Dendritic cell treated with granulocyte-macrophage colony-stimulating factor and Interleukin-4, amounts not matched to agents 40 ng/mL and 50 ng/mL, for 4 days (primary cell): Measurements from ENCODE around the gene MT1F.

Experiments
- H3K27ac Mint-ChIP-seq: one replicate; pipeline ENCODE4 v1.8.0; 2022; ENCODE audit warnings: mild to moderate bottlenecking, mixed read lengths
- H3K27me3 Mint-ChIP-seq: one replicate; pipeline ENCODE4 v1.8.0; 2022; ENCODE audit warnings: mild to moderate bottlenecking, mixed read lengths
- H3K36me3 Mint-ChIP-seq: one replicate; pipeline ENCODE4 v1.8.0; 2022; ENCODE audit warnings: low read depth, mixed read lengths
- H3K4me1 Mint-ChIP-seq: one replicate; pipeline ENCODE4 v1.8.0; 2022; ENCODE audit warnings: low read depth, mixed read lengths
- H3K4me3 Mint-ChIP-seq: one replicate; pipeline ENCODE4 v1.8.0; 2022; ENCODE audit warnings: mild to moderate bottlenecking, moderate library complexity, mixed read lengths
- H3K9me3 Mint-ChIP-seq: one replicate; pipeline ENCODE4 v1.8.0; 2022; ENCODE audit warnings: mixed read lengths
- intact Hi-C: fragments of 100-400 bp; cut with micrococcal nuclease; formaldehyde crosslinking; loops from one replicate; pipeline ENCODE4 v1.15.0; 2022

The MT1F gene

GRCh38 chr16:56697456-56698155 lies 39.8 kb downstream of the MT1F start:
- H3K9me3 Mint-ChIP-seq, result no peaks in the 10 kb centered on the region
- no peak overlapping the region for H3K27ac Mint-ChIP-seq
- H3K36me3 Mint-ChIP-seq, result no peaks in the 10 kb centered on the region
- no peak overlapping the region for H3K4me3 Mint-ChIP-seq
- intact Hi-C loops, result no loop called here
- no peaks in the 10 kb centered on the region for H3K4me1 Mint-ChIP-seq
- peaks cover 5% of the 10 kb centered on the region for H3K27me3 Mint-ChIP-seq

GRCh38 chr16:56700195-56700594 lies 42.4 kb downstream of the MT1F start:
- intact Hi-C loops, result loop anchor here (5.0 kb wide), 1 partner anchor 188 kb away; no protein-coding TSS in a partner anchor
- no peak overlapping the region for H3K4me3 Mint-ChIP-seq
- H3K36me3 Mint-ChIP-seq, result no peaks in the 10 kb centered on the region
- no peaks in the 10 kb centered on the region for H3K4me1 Mint-ChIP-seq
- H3K27me3 Mint-ChIP-seq, result peaks cover 5% of the 10 kb centered on the region
- H3K9me3 Mint-ChIP-seq, result no peaks in the 10 kb centered on the region
- no peak overlapping the region for H3K27ac Mint-ChIP-seq

GRCh38 chr16:56700631-56701030 lies 42.9 kb downstream of the MT1F start:
- H3K27ac Mint-ChIP-seq, result no peak overlapping the region
- no peak overlapping the region for H3K4me3 Mint-ChIP-seq
- H3K9me3 Mint-ChIP-seq, result no peaks in the 10 kb centered on the region
- H3K4me1 Mint-ChIP-seq, result no peaks in the 10 kb centered on the region
- intact Hi-C loops, result loop anchor here (5.0 kb wide), 1 partner anchor 188 kb away; no protein-coding TSS in a partner anchor
- no peaks in the 10 kb centered on the region for H3K36me3 Mint-ChIP-seq
- peaks cover 5% of the 10 kb centered on the region for H3K27me3 Mint-ChIP-seq

- no peaks in the 10 kb centered on the region for H3K9me3 Mint-ChIP-seq
- H3K27ac Mint-ChIP-seq, result no peak overlapping the region
- H3K4me3 Mint-ChIP-seq, result no peak overlapping the region
- H3K36me3 Mint-ChIP-seq, result no peaks in the 10 kb centered on the region
- intact Hi-C loops, result loop anchor here (5.0 kb wide), 1 partner anchor 189 kb away; no protein-coding TSS in a partner anchor
- H3K27me3 Mint-ChIP-seq, result peaks cover 5% of the 10 kb centered on the region
- no peaks in the 10 kb centered on the region for H3K4me1 Mint-ChIP-seq
These were observed 43.8 kb downstream of the MT1F start for GRCh38 chr16:56701534-56701933.

GRCh38 chr16:56702836-56703235 lies 45.1 kb downstream of the MT1F start:
- intact Hi-C loops, result loop anchor here (1.0 to 5.0 kb wide), 3 partner anchors 102 to 191 kb away; no protein-coding TSS in a partner anchor
- H3K27ac Mint-ChIP-seq, result no peak overlapping the region
- no peaks in the 10 kb centered on the region for H3K9me3 Mint-ChIP-seq
- no peaks in the 10 kb centered on the region for H3K4me1 Mint-ChIP-seq
- no peak overlapping the region for H3K4me3 Mint-ChIP-seq
- H3K36me3 Mint-ChIP-seq, result no peaks in the 10 kb centered on the region
- peaks cover 3% of the 10 kb centered on the region for H3K27me3 Mint-ChIP-seq
